GM19043 (cell line): ENCODE measurements around the gene C1orf21.

ENCODE experiments used
- ATAC-seq: cut with Tn5 transposase; IDR thresholded peaks from one replicate; pipeline ENCODE4 v1.9.1; 2021; ENCODE audit warnings: low read depth; ENCODE audit not compliant: unreplicated experiment

C1orf21 gene

DNA sequence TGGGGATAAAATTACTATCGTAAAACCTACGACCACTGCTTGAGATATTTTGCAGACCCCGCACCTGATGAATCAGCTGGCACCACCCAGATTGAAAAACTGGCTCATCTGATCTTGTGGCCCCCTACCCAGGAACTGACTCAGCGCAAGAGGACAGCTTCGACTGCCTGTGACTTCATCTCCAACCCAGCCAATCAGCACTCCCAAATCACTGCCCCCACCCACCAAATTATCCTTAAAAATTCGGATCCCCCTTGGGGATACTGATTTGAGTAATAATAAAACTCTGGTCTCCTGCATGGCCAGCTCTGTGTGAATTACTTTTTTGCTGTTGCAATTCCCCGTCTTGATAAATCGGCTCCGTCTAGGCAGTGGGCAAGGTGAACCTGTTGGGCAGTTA lies 286.5 kb downstream of the C1orf21 start:
- no peak for ATAC-seq

DNA sequence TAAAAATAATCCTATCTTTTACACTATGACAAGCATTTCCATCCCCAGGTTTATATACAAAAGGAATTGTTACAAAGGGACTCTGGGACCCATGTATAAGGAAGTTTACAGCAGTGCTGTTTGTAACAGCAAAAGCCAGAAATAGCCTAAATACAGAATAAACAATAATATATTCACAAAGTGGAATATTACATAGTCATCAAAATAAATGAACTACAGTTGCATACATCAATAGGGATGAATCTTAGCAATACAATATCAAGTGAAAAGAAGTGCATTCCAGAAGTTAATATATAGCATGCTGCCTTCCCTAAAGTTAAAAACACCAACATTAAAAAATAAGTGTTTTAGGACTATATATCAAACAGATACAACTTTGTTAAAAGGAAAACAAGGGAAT lies 290.5 kb downstream of the C1orf21 start:
- no peak for ATAC-seq
